ENCODE results near the gene MKRN1.
"Not testable (repeated sequence)": the region's sequence is repeated elsewhere in the genome, so short reads cannot be mapped to it uniquely, and the experiment has no call there.

The MKRN1 gene

DNA sequence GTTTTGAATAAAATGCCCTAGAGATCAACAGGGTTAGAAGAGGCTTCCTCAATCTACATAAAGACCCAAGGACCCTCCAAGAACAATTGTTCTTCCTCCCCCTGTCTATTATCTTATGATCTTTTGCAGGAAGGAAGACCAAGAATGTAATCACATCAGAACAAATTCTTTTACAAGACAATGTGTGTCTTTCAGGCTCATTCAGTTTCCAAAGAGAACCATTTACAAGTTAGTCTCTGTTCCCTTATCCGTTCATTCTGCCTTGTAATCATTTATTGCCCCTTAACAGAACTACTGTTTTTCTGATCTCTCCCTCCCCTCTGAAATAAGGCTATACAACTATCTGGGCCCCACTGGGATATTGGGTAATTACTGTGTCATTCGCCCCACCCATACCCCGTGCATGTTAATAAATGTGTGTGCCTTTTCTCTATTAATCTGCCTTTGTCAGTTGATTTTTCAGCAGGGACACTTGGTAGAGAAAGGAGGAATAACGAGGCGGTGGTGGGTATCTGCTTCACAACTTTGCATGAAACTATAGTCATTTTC lies 5.7 kb upstream of the MKRN1 start:
- no peak for FAIRE-seq

DNA sequence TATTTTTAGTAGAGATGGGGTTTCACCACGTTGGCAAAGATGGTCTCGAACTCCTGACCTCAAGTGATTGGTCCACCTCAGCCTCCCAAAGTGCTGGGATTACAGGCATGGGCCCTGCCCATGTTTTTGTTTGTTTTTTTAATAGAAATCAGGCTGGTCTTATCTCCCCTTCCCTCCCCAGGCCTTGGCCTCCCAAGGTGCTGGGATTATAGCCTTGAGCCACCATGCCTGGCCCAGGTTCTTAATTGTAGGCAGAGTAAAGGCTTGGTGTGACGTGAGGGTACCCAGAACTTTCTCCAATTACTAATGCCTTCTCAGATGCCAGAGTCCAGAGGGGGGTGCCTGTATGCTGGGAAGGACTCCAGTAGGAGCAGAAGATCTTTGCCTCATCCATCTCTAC lies 5.2 kb upstream of the MKRN1 start:
- no peak for FAIRE-seq

DNA sequence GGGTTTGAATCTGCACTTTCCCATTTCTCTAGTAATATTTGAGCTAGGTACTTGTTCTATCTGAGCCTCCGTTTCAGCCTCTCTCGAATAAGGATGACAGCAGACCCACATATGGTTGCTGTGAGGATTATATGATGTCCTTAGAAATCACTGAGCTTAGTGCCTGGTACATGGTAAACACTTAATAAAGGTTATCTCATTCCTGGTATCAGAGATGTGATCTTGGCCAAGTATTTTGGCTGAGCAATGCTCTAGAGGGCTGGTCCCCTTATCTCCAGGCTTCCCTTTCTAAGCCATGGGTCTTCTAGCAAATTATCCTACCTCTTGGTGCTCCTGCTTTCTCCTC lies 407 bp upstream of the MKRN1 start:
- no peak for FAIRE-seq

DNA sequence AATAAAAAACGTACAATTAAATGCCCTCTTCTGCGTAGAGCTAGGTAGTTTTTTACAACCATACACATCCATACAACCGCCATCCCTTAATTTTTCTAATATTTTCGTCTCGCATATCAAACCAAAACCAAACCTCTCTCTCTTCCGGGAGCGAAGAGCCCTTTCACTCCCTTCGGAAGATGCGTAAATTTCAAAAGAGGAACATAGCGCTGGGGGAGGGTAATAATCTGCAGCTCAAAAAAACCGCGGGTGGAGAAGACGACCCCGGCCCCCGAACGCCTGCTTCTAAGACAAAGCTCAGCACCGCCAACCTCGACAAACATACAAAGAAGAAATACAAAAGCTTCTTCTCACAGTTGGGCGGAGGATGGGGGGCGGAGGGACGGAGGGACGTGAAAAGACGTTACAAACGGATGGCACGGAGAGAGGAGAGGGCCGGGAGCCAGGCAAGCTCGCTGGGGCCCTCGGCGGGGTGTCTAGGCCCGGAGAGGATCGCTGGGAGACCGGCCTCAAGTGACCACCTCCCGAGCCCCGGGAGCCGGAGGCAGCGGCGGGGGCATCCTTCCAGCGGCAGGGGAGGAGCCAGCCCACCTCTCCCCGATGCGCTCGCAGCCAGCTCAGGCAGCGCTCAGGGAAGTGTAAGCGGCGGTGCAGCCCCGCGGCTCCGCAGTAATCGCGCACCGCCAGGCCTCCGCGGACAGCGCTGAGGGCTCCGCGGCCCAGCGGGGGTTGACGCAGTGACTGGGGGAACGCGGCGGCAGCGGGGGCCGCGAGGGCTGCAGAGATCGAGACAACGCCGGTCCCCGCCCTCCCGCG lies 851 bp downstream of the MKRN1 start:
- FAIRE-seq, result no peak

DNA sequence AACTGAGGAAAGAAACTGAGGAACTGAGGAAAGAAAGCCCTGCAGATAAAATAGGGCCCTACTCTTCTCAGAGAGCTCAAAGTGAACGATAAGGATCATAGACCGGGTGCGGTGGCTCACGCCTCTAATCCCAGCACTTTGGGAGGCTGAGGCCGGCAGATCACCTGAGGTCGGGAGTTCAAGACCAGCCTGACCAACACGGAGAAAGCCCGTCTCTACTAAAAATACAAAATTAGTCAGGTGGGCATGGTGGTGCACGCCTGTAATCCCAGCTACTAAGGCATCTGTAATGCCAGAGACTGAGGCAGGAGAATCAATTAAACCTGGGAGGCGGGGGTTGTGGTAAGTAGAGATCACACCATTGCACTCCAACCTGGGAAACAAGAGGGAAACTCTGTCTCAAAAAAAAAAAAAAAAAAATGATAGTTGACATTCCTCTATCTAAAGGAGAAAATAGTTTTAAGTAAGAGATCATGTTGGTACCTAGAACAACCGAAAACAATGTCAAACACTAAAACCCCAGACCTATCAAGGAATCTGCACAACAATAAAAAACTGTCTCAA lies 2.5 kb downstream of the MKRN1 start:
- FAIRE-seq, result no peak

DNA sequence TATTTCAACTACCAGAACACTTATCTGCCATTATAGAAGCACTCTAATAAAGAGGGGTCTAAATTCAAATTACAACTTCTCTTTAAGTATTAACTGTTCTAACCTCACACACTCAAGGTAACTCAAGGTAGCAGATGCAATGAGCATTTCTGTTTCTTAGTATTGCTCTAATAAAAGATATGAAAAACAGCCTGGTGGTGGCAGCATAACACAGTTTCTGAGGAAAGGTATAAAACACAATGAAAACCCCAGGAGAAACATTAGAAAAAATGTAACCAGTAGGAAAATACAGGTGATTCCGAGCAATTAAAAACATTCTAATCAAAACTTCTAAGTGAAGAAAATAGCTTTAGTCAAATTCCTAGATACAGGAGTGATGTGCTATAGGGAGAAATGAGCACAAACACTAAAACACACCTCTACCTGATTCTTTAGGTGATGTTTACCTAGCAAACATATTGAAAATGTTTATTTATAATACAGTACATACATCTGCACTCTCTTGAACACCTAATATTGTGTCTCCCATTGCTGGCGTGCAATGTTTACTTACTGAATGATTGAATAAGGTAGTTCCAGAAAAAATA lies 3.5 kb downstream of the MKRN1 start:
- peak; percentile 91 for FAIRE-seq

DNA sequence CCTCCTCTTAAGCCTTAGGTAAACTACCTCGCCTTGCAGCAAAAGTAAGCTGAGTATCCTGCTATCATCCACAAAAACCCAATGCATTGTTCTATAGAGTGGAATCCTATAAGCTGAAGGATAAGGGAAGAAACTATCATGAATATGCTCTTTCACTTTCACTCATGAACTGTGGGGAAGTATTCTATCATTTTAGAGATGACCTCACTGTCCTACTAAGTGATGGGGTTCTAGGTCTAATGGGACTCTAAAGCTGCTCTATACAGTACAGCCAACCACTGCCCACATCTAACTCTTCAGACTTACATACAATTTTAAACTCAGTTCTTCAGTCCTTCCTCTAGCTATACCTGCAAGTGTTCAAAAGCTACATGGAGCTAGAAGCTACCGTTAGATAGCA lies 16.2 kb downstream of the MKRN1 start:
- no peak for FAIRE-seq

DNA sequence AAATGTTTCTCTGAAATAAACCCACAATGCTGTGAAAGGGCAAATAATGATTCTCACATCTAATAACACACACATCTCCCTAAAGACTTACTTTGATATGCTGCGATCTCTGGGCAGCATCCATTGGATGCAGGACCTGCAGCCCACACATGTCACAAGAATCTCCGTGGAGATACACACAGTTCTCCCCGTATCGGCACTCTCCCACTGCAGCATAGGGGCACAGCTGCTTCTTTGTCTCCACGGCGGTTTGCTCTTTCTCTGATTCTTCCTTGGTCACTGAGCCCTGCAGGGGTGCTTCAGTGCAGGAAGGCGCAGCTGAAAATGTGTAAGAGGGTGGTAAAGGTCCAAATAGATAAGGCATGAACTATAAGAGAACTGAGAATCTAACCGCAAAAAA lies 20.4 kb downstream of the MKRN1 start:
- FAIRE-seq, result no peak

DNA sequence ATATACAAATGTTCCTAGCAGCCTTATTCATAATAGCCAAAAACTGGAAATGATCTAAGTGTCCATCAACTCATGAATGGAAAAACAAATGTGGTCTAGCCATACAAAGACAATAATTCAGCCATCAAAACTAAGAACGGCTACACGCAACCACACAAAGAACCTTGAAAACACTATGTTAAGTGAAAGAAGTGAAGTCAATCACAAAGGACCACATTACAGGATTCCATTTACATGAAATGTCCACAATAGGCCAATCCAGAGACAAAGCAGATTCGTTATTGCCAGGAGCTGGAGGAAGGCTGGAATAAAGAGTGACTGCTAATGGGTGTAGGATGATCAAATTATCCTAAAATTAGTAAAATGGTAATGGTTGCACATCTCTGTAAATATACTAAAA lies 21.1 kb downstream of the MKRN1 start:
- no peak for FAIRE-seq

DNA sequence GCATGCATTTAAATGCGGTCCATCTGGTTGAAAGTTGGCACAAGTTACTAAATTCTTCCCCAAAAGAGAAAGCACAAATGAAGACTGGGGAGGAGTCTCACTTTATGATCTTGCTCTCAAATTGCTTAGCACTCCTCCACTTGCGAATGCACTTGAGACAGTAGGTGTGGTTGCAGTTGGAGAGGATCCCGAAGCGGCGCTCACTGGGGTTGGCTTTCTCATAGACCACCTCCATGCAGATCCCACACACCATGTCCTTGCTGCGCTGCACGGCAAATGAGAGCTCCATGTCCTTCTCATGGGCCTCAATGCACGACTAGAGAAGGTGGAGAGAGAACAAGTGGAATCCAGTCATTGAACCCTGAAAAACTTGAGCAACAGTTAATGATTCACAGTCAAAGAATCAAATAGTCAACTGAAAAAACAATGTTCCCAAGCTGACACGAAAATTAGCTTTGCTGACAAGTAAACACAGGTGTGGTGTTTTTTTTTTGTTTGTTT lies 22.7 kb downstream of the MKRN1 start:
- no peak for FAIRE-seq

DNA sequence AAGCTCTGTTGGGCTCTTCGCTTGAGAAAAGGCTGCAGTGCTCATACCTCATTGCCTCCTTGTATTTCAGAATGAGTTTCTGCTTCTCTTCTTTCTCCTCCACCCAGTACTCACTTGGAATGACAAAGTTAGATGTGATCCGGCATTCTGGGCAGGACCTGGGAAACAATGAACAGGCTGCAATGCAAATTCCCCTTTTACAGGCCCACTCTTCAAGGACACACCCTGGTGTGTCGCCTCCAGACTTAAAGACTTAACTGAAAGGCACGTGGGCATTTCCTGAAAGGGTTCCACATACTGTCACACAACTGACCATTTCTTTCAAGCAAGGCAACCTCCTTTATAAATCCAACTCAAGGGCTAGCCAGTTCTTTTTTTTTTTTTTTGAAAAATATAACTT lies 23.6 kb downstream of the MKRN1 start:
- no peak for FAIRE-seq

DNA sequence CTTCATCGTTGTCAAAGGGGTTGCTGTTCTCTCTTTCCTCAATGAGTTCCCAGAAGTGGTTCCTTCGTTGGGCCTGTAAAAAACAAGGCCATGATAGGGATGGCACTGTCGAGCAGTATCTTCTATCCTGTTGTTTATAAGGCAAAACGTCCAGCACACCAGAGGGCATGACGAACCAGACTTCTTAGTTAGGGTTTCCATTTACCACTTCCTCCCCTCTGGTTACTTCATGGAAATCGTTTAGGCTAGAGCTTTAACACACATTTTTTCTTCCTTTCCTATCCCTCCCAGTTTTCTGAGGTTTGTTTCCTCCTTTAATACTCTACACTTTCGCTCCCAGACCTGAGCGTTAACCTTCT lies 24.7 kb downstream of the MKRN1 start:
- FAIRE-seq, result no peak

DNA sequence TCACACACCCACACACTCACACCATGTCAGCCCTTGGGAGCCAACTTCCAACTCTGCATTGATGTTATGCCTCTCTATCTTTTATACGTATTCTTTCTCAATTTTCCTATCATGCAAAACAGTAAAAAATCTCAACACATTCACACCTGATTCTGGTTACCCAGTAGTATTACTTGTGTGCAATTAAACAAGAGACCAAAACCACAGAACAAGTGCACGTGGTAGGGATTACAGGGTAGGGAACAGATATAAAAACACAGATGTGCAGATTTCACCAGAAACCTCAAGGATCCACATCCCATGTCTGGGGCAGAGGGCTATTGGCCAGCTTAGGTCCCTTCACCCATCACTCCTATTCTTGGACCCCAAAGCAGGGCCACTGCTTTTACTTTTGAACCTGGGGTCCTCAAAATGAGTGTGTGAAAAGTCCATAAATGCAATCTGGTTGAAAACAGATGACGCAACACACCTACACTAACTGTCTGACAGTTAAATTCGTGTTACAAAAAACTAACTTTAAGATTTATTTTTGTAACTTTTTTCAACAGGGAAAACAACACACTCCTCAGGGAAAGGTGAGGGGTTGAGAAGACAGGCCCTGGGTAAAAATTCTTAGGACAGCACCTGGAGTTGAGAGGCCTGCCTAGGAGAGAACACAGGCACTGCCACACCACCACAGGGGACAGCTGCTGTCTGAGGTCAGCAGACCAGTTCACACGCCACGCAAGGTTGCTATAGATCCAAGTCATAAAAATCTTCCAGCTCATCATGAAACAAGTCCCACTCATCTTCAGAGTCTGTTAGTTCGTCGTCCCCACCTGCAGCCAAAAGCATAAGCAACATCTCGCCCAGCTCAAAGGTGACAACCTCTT lies 25.3 kb downstream of the MKRN1 start:
- FAIRE-seq, result not testable (repeated sequence)

DNA sequence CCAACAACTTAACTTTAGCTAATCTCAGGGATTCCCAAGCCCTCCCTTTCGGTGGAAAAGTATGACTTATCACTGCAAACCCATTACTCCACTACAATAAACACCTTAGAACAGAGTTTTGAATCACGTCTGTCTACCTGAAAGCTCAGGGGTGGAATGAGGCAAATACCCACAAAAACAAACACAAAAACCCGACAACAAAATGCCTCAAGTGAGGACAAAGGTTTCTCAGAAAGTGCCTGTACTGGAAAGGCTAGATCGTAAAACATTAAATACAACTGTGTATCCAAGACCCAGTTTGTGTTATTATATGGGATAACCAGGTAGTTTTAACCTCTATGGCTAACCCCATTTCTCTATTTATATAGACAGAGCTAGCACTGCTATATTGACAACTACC lies 26.0 kb downstream of the MKRN1 start:
- no peak for FAIRE-seq

DNA sequence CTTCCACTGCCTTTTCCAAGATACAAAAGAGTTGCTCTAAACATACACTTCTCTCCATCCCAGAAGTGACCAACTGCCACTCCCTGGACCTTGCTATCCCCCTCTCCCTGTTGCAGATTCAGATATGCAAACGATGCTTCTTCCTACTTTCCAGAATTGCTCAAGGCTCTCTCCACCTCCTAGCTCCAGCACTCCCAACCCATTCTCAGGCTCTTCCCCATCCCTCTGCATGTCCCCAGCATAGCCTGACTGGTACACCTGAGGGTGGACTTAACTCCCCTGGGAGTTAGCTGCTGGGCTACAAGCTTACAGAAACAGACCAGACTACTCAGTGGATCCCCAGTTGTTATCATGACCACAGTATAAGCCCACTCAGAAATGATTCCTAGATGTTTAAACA lies 27.6 kb downstream of the MKRN1 start:
- FAIRE-seq, result no peak

DNA sequence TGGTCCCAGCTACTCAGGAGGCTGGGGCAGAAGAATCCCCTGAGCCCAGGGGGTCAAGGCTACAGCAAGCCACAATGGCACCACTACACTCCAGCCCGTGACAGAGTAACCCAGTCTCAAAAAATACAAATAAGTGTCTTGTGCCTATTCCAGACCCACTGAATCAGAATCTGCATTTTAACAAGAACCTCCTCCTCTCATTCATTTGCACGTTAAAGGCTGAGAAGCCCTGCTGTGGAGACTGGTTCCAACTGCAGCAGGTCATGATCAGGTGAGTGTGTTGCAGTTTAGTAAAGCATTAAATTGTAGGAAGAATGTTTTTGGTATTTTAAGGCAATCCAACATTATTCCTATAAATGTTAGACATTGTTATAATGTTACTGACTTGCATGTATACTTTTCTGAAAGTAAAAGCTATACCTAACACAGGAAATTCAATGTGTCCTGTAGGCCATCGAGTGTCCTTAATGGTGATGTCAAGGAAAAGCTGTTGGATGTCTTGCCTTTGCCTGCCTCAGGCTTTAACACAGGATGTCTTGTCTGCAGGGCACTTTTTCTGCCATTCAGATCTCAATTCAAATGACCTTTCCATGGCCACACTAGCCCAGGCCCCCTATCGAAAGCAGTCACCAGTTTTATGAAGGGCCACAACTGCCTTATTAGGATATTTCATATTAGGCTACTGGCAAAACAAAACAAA lies 30.4 kb downstream of the MKRN1 start:
- no peak for FAIRE-seq

DNA sequence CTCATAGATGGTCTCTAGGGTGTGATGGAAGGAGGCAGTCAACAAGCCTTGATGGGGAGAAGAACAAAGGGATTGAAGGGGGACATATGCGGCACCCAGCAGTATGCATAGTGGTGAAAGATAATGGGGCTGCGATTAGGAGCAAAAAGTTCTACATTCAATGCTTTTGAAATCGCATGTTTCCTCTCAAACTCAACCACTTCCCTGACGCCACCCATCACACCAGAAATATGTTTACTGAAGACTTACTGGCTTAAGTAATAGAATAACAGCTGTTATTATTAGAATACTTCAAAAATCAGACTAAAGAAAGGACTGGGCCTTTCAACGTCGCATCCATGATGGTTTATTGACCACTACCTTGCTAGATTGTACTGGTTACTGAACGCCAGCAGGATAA lies 31.5 kb downstream of the MKRN1 start:
- no peak for FAIRE-seq

DNA sequence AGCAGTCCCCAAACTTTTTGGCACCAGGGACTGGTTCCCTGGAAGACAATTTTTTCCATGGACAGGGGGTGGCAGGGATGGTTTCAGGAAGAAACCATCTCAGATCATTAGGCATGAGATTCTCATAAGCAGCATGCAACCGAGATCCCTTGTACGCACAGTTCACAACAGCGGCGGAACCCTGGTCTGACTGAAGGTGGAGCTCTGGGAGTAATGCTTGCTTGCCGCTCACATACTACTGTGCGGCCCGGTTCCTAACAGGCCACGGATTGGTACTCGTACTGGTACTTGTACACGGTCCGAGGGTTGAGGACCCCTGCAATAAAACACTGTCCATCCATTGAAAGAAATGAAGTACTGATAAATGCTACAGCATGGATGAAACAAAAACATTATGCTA lies 32.8 kb downstream of the MKRN1 start:
- no peak for FAIRE-seq

DNA sequence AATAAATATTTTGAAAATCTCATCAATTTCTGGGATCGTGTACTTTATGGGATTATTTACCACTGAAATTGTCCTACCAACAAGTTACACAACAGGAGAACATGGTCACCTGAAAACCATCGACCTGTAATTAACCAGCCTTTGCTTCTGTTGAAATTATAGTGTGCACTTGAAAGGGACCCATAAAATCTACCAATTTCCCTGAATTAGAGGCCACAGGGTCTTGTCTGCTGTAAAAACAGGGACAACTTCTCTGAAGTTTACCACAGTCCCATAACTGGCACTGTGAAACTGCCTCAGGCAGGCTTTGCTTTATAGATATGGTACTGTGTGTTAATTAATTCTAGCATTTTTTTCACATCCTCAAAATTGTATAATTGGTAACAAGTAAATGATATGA lies 37.8 kb downstream of the MKRN1 start:
- FAIRE-seq, result no peak

DNA sequence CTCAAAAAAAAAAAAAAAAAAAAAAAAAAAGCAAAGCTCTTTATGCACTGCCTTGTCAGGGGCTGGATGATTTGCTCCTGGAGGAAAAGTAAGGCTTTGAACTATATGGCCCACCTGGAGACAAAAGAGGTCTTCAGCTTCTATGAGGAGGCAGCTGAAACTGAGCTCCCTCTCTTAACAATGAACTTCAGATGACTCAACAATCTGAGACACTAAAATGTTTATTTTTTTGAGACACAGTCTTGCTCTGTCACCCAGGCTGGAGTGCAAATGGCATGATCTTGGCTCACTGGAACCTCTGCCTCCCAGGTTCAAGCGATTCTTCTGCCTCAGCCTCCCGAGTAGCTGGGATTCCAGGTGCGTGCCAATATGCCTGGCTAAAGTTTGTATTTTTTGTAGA lies 38.7 kb downstream of the MKRN1 start:
- FAIRE-seq, result no peak

DNA sequence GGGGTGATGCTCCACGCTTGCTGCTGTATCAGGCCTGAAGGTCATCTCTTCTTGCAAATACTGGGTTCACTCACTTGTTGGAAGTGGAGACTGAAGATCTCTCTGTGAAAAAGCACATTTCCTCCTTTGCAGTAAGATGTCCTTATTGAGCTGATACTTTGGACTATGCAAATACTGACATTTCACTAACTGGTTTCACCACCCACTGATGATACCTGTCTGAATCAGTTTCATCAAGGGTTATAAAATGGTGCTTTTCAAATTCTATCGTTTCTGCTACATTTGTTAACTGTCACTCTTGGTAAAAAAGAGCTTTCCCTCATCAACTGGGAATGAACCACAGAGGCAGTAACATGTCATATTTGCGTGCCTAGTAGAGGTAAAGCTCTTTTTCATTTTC lies 39.9 kb downstream of the MKRN1 start:
- FAIRE-seq, result no peak

DNA sequence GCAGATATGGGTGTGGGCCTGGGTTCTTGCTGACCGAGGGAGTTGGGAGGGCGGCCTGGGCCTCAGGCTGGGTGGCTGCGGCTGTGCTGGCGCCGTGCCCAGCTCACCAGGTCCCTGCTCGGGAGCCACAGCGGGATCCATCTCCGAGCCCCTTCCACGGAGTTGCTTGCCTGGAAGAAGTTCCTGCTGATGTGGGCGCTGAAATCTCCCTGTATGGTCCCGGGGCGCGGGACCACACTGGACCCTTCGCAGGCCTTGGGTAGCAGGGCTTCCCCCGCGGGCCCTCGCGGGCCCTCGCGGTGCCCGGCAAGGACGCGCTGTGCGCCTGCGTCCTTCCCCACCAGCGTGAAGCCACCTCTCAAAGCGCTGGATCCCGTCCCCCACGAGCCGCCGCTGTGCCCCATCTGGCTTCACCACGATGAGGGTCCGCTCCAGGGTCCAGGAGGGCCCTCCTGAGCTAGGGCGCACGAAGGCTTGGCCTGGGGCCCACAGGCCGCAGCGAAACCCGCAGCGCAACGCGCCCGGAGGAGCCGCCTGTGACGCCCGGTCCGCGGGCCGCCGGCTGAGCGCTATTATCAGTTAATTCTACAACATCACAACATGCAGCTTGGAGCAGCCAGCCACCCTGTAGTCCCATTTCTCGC lies 43.9 kb downstream of the MKRN1 start:
- no peak for FAIRE-seq

Data from A204.1 (cell line).